Endothelial cell of umbilical vein (primary cell): ENCODE results near the gene DSE. TPM values are rescaled to one million over a fixed set of nuclear protein-coding genes. Genes with fewer than 3 reads are reported as not detected.

ENCODE experiments used
- BruUV-seq: library from RNA; stranded (reverse); fragments of 400-500 nt; replicated peaks from 2 replicates; lab custom pipeline; 2021; lab: Mats Ljungman, UMichigan
- CTCF ChIA-PET: fragments of 300-600, 350-600 bp; sonication (Branson Sonifier 250); formaldehyde crosslinking; loops from one replicate; lab custom pipeline; 2021; ENCODE audit warnings: antibody characterized with exemption, inconsistent platforms; lab: Charles Lee
- POLR2A ChIA-PET: fragments of 300-600, 350-600 bp; sonication (Branson Sonifier 250); formaldehyde crosslinking; loops from one replicate; lab custom pipeline; 2021; ENCODE audit warnings: antibody characterized with exemption, inconsistent platforms; lab: Charles Lee
- DNase-seq: peaks from one replicate; pipeline ENCODE4 v3.0.0-alpha.2; 2011; ENCODE audit warnings: low read depth, low spot score
- FAIRE-seq: peaks from 2 replicates; lab custom pipeline; 2011; peaks lifted over from hg19 to GRCh38; lab: Jason Lieb, UNC
- H2AFZ ChIP-seq: 2 replicates; pipeline ENCODE4 v1.6.0; 2012; ENCODE audit warnings: low read depth, low read length, control low read depth, inconsistent platforms
- H3K27ac ChIP-seq: 2 replicates; pipeline ENCODE4 v1.5.1; 2011; ENCODE audit warnings: low read depth, mild to moderate bottlenecking, control low read depth, low read length, moderate library complexity; ENCODE audit not compliant: insufficient read depth
- H3K27me3 ChIP-seq, 2 experiments: 2 replicates each; pipeline versions ENCODE4 v1.6.0 to v1.6.1; 2011; ENCODE audit warnings: low read length in 2 of 2, mixed read lengths in 1 of 2; ENCODE audit not compliant: control insufficient read depth in 2 of 2, insufficient read depth in 2 of 2
- H3K36me3 ChIP-seq, 2 experiments: 2 replicates in 1 of 2; 3 replicates in 1 of 2; pipeline ENCODE4 v1.5.1; 2011; ENCODE audit warnings: low read length in 2 of 2, mild to moderate bottlenecking in 1 of 2, moderate library complexity in 1 of 2; ENCODE audit not compliant: control insufficient read depth in 2 of 2, insufficient read depth in 2 of 2; ENCODE audit errors: extremely low read depth in 1 of 2
- H3K4me1 ChIP-seq: 3 replicates; pipeline ENCODE4 v1.5.1; 2011; ENCODE audit warnings: mild to moderate bottlenecking, low read length; ENCODE audit not compliant: control insufficient read depth, insufficient read depth; ENCODE audit errors: extremely low read depth
- H3K4me2 ChIP-seq: 2 replicates; pipeline ENCODE4 v1.6.1; 2011; ENCODE audit warnings: low read length, control low read depth, mixed read lengths; ENCODE audit not compliant: insufficient read depth
- H3K4me3 ChIP-seq, 3 experiments: fragments of 200-600 bp in 1 of 3; sonication (generic), shearing (Covaris generic) in 1 of 3; replicated peaks in 1 of 3; 2 replicates each; pipeline ENCODE4 v1.5.1; 2011 to 2016; ENCODE audit warnings: control low read depth in 3 of 3, low read length in 3 of 3, mild to moderate bottlenecking in 2 of 3, inconsistent platforms in 1 of 3, low read depth in 1 of 3, moderate library complexity in 1 of 3; ENCODE audit not compliant: insufficient read depth in 1 of 3
- H3K79me2 ChIP-seq: 2 replicates; pipeline ENCODE4 v1.6.0; 2012; ENCODE audit warnings: low read length, inconsistent platforms; ENCODE audit not compliant: control insufficient read depth, insufficient read depth
- H3K9ac ChIP-seq: replicated peaks from 2 replicates; pipeline ENCODE3; 2011; ENCODE audit warnings: low read length, control low read depth; ENCODE audit not compliant: insufficient read depth; ENCODE audit errors: extremely low read depth
- H3K9me1 ChIP-seq: replicated peaks from 3 replicates; pipeline ENCODE4 v1.6.0; 2011; ENCODE audit warnings: mild to moderate bottlenecking, low read length; ENCODE audit not compliant: control insufficient read depth, insufficient read depth; ENCODE audit errors: extremely low read depth
- H3K9me3 ChIP-seq: replicated peaks from 2 replicates; pipeline ENCODE4 v1.5.1; 2012; ENCODE audit warnings: low read length, inconsistent platforms; ENCODE audit not compliant: control insufficient read depth, insufficient read depth
- H4K20me1 ChIP-seq: replicated peaks from 2 replicates; pipeline ENCODE3; 2011; ENCODE audit warnings: mild to moderate bottlenecking, low read length; ENCODE audit not compliant: control insufficient read depth, insufficient read depth; ENCODE audit errors: extremely low read depth
- EZH2 ChIP-seq: IDR thresholded peaks from 2 replicates; pipeline ENCODE4 v1.6.1; 2012; ENCODE audit warnings: borderline replicate concordance, low read depth, mild to moderate bottlenecking, moderate library complexity, low read length, inconsistent platforms; ENCODE audit not compliant: severe bottlenecking
- FOS ChIP-seq: IDR thresholded peaks from 2 replicates; pipeline ENCODE4 v1.6.1; 2011; ENCODE audit warnings: mild to moderate bottlenecking, low read length, moderate library complexity, borderline replicate concordance; ENCODE audit not compliant: insufficient read depth
- GATA2 ChIP-seq: IDR thresholded peaks from 2 replicates; pipeline ENCODE4 v1.7.0; 2011; ENCODE audit warnings: low read depth, mild to moderate bottlenecking, moderate library complexity, mixed read lengths, low read length; ENCODE audit not compliant: insufficient read length, insufficient read depth
- JUN ChIP-seq: IDR thresholded peaks from 2 replicates; pipeline ENCODE4 v1.6.1; 2011; ENCODE audit warnings: borderline replicate concordance, low read depth; ENCODE audit not compliant: insufficient read length, insufficient read depth
- MYC ChIP-seq: IDR thresholded peaks from one replicate; pipeline ENCODE4 v1.6.1; 2011; ENCODE audit warnings: mild to moderate bottlenecking, low read depth, low read length
- POLR2A ChIP-seq: IDR thresholded peaks from 2 replicates; pipeline ENCODE4 v1.6.1; 2012; ENCODE audit warnings: low read depth, mild to moderate bottlenecking, control low read depth, low read length
- POLR2AphosphoS5 ChIP-seq: IDR thresholded peaks from 2 replicates; pipeline ENCODE4 v1.6.1; 2012; ENCODE audit warnings: low read depth, mild to moderate bottlenecking, control low read depth, low read length, moderate library complexity; ENCODE audit not compliant: insufficient read depth
- dilution Hi-C: fragments of 300-500 bp; cut with MboI; formaldehyde crosslinking; loops from one replicate; pipeline ENCODE4 v1.15.0; 2019; ENCODE audit warnings: low sequenced_read_pairs; ENCODE audit not compliant: extremely low pct_ligation_motif_present
- intact Hi-C: fragments of 100-400 bp; cut with micrococcal nuclease; formaldehyde crosslinking; loops from one replicate; pipeline ENCODE4 v1.10.0; 2022
- polyA plus RNA-seq, 4 experiments: library from polyadenylated mRNA; depleted of rRNA in 3 of 4; stranded (reverse) in 3 of 4; unstranded in 1 of 4; fragments of >200 nt; gene quantifications; 2 replicates each; pipeline versions ENCODE4 v1.2.1 to v1.2.3, GENCODE V29; 2011 to 2012; ENCODE audit warnings: missing spikeins in 1 of 4
- total RNA-seq: library from RNA; stranded (reverse); gene quantifications from 2 replicates; pipeline ENCODE4 v1.2.3, GENCODE V29; 2021
- TF ChIP-seq, protein P1 (sequence below), 2 donors: IDR thresholded peaks; 1 replicate in 1 of 2; 2 replicates in 1 of 2; pipeline ENCODE4 v1.5.1; 2011; ENCODE audit warnings: low read length in 2 of 2, mild to moderate bottlenecking in 2 of 2, moderate library complexity in 2 of 2, control low read depth in 1 of 2, inconsistent platforms in 1 of 2, low read depth in 1 of 2; ENCODE audit not compliant: insufficient read depth in 1 of 2; ENCODE audit errors: extremely low read depth in 1 of 2
- TF ChIP-seq, protein P2 (sequence below): IDR thresholded peaks from 2 replicates; pipeline ENCODE4 v1.6.1; 2011; ENCODE audit not compliant: insufficient read depth, insufficient read length

The DSE gene
- total and polyA plus RNA-seq, 2 donors (not counting 3 experiments of a cell fraction or from before 2014, with no cell fraction given), result 12.0 to 25.0 TPM

DNA sequence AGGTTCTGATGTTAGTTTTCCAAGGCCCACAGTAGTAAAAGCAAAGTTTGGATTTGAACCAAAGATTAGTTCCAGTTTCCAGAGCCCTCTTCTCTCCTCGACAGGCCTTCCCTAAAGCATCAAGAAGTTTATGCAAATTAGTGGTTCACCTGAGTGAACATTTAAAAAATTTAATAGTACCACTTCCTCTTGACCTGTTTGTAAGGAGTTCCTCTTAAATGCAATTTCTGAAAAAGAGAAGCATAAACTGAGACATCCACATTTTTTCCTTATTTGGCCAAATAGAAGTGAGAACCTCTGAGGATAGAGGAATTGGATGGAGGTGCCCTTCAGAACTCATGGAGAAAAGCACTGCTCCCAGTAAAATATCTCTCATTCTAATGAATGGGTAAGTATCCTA, 1.2 kb upstream of the DSE start:
- CTCF ChIA-PET, result no interaction called here
- no peaks in the 10 kb centered on the region for H3K36me3 ChIP-seq
- H4K20me1 ChIP-seq, result no peaks in the 10 kb centered on the region
- H3K4me1 ChIP-seq, result peaks cover 6% of the 10 kb centered on the region
- H3K9me1 ChIP-seq, result no peaks in the 10 kb centered on the region
- intact Hi-C loops, result no loop called here
- no TSS peak for BruUV-seq
- FAIRE-seq (no peak), DNase-seq (no peak)
- H2AFZ ChIP-seq, result no peak overlapping the region
- no peaks in the 10 kb centered on the region for H3K9me3 ChIP-seq
- no peaks in the 10 kb centered on the region for H3K27me3 ChIP-seq
- no peak overlapping the region for H3K4me3 ChIP-seq
- no peak overlapping the region for H3K27ac ChIP-seq
- H3K4me2 ChIP-seq, result no peak overlapping the region
- POLR2A ChIA-PET, result no interaction called here
- no peak for TF ChIP-seq EZH2
- TF ChIP-seq POLR2AphosphoS5, result no peak
- no peak for TF ChIP-seq GATA2
- TF ChIP-seq JUN, result no peak
- TF ChIP-seq, protein P1, sequence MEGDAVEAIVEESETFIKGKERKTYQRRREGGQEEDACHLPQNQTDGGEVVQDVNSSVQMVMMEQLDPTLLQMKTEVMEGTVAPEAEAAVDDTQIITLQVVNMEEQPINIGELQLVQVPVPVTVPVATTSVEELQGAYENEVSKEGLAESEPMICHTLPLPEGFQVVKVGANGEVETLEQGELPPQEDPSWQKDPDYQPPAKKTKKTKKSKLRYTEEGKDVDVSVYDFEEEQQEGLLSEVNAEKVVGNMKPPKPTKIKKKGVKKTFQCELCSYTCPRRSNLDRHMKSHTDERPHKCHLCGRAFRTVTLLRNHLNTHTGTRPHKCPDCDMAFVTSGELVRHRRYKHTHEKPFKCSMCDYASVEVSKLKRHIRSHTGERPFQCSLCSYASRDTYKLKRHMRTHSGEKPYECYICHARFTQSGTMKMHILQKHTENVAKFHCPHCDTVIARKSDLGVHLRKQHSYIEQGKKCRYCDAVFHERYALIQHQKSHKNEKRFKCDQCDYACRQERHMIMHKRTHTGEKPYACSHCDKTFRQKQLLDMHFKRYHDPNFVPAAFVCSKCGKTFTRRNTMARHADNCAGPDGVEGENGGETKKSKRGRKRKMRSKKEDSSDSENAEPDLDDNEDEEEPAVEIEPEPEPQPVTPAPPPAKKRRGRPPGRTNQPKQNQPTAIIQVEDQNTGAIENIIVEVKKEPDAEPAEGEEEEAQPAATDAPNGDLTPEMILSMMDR (IDR thresholded peaks at IDR 0.05; ENCODE audit: extremely low read depth in 1 of 2, insufficient read depth in 1 of 2, low read depth in 1 of 2, low read length in 2 of 2), result no peak
- no peak for TF ChIP-seq POLR2A
- no peak for TF ChIP-seq MYC
- TF ChIP-seq, protein P2, sequence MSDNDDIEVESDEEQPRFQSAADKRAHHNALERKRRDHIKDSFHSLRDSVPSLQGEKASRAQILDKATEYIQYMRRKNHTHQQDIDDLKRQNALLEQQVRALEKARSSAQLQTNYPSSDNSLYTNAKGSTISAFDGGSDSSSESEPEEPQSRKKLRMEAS, result no peak
- TF ChIP-seq FOS, result no peak
- dilution Hi-C loops, result no loop called here
- no peak overlapping the region for H3K9ac ChIP-seq
- H3K79me2 ChIP-seq, result no peaks in the 10 kb centered on the region
